GM19467 (cell line): ENCODE results near the gene MAOA.

Source experiments
- ATAC-seq: cut with Tn5 transposase; IDR thresholded peaks from one replicate; pipeline ENCODE4 v1.9.1; 2021; ENCODE audit warnings: mild to moderate bottlenecking, moderate library complexity; ENCODE audit not compliant: unreplicated experiment

MAOA gene

GRCh38 chrX:43750248-43750676 lies 94.2 kb downstream of the MAOA start:
- ATAC-seq, result peak; percentile 64

- no peak for ATAC-seq
Measured at GRCh38 chrX:43753637-43754036, 97.5 kb downstream of the MAOA start.

- ATAC-seq, result no peak
Measured at GRCh38 chrX:43756076-43756475, 100.0 kb downstream of the MAOA start.

GRCh38 chrX:43758044-43758443 lies 101.9 kb downstream of the MAOA start:
- no peak for ATAC-seq

- ATAC-seq, result no peak
Measured at GRCh38 chrX:43785930-43786591, 130.0 kb downstream of the MAOA start.
